GM23248 (cell line): ENCODE data around the gene GPR42. TPM values are rescaled to one million over a fixed set of nuclear protein-coding genes. Genes with fewer than 3 reads are reported as not detected.

ENCODE experiments used
- DNase-seq: peaks from one replicate; pipeline ENCODE4 v3.0.0-alpha.2; 2015
- H2AFZ ChIP-seq: fragments of 200-600 bp; sonication (generic); 2 replicates; pipeline ENCODE4 v1.6.1; 2016; ENCODE audit warnings: antibody characterized with exemption
- H3F3A ChIP-seq: fragments of 200-600 bp; sonication (generic); 2 replicates; pipeline ENCODE4 v1.6.1; 2016; ENCODE audit warnings: mild to moderate bottlenecking, antibody characterized with exemption, mixed run types; ENCODE audit not compliant: insufficient read depth
- H3K27ac ChIP-seq: fragments of 200-600 bp; sonication (generic); 2 replicates; pipeline ENCODE4 v1.5.1; 2016; ENCODE audit warnings: mild to moderate bottlenecking
- H3K27me3 ChIP-seq: fragments of 200-600 bp; sonication (generic); replicated peaks from 2 replicates; pipeline ENCODE4 v1.6.1; 2016; ENCODE audit warnings: mild to moderate bottlenecking; ENCODE audit not compliant: insufficient read depth
- H3K36me3 ChIP-seq: fragments of 200-600 bp; sonication (generic); 2 replicates; pipeline ENCODE4 v1.6.1; 2016; ENCODE audit warnings: low read depth, mild to moderate bottlenecking
- H3K4me1 ChIP-seq: fragments of 200-600 bp; sonication (generic); 2 replicates; pipeline ENCODE4 v1.6.1; 2016; ENCODE audit warnings: mild to moderate bottlenecking; ENCODE audit not compliant: insufficient read depth
- H3K4me2 ChIP-seq: fragments of 200-600 bp; sonication (generic); one replicate; pipeline ENCODE4 v1.6.1; 2016; ENCODE audit warnings: mild to moderate bottlenecking; ENCODE audit not compliant: unreplicated experiment
- H3K4me3 ChIP-seq: fragments of 200-600 bp; sonication (generic); 2 replicates; pipeline ENCODE4 v1.5.1; 2016; ENCODE audit warnings: mild to moderate bottlenecking
- H3K79me2 ChIP-seq: fragments of 200-600 bp; sonication (generic); 2 replicates; pipeline ENCODE4 v1.6.1; 2016; ENCODE audit warnings: mild to moderate bottlenecking; ENCODE audit not compliant: insufficient read depth
- H3K9ac ChIP-seq: fragments of 200-600 bp; sonication (generic); 2 replicates; pipeline ENCODE4 v1.6.1; 2016; ENCODE audit warnings: mild to moderate bottlenecking
- H3K9me2 ChIP-seq: fragments of 200-600 bp; sonication (generic); 2 replicates; pipeline ENCODE4 v1.6.1; 2016; ENCODE audit warnings: mixed run types, mild to moderate bottlenecking, moderate library complexity; ENCODE audit not compliant: insufficient read depth
- H3K9me3 ChIP-seq: fragments of 200-600 bp; sonication (generic); one replicate; pipeline ENCODE4 v1.6.1; 2017; ENCODE audit warnings: low read depth
- H4K20me1 ChIP-seq: fragments of 200-600 bp; sonication (generic); 2 replicates; pipeline ENCODE4 v1.6.0; 2016; ENCODE audit not compliant: insufficient read depth
- EZH2 ChIP-seq: fragments of 200-600 bp; sonication (generic); IDR thresholded peaks from 2 replicates; pipeline ENCODE4 v1.6.1; 2018; ENCODE audit warnings: antibody characterized with exemption, mild to moderate bottlenecking; ENCODE audit not compliant: insufficient read depth, poor library complexity, severe bottlenecking
- EZH2phosphoT487 ChIP-seq: fragments of 200-600 bp; sonication (generic); IDR thresholded peaks from 2 replicates; pipeline ENCODE4 v1.6.1; 2018; ENCODE audit warnings: antibody characterized with exemption, moderate library complexity, mild to moderate bottlenecking, low read depth; ENCODE audit not compliant: insufficient read depth
- WGBS, 2 experiments: methylation state at CpG; one replicate each; pipeline ENCODE4 v1.1.6; 2015 to 2017; ENCODE audit warnings: low lambda C conversion rate in 2 of 2, low coverage in 1 of 2; ENCODE audit errors: missing lambda C conversion rate in 2 of 2; 5-methylcytosine and 5-hydroxymethylcytosine counted together
- in situ Hi-C: fragments of 300-500 bp; cut with MboI; formaldehyde crosslinking; loops from 2 replicates; pipeline ENCODE4 v1.15.0; 2020
- polyA plus RNA-seq: library from polyadenylated mRNA; unstranded; fragments of >200 nt; fragmentation: Nextera tagmentation; extraction: Ambion mirVana; gene quantifications from 2 replicates; pipeline ENCODE4 v1.2.1, GENCODE V29; 2016
- total RNA-seq: library from RNA; depleted of rRNA; stranded (reverse); fragments of >200 nt; shearing (Covaris generic); gene quantifications from 2 replicates; pipeline ENCODE4 v1.2.3, GENCODE V29; 2014

GPR42 gene
- total and polyA plus RNA-seq, 2 experiments from 2014 or later: not detected

GRCh38 chr19:35340431-35340830, 30.4 kb upstream of the GPR42 start:
- no peak overlapping the region for H2AFZ ChIP-seq
- H3K4me1 ChIP-seq: no peaks in the 10 kb centered on the region
- TF ChIP-seq EZH2phosphoT487 (no peak), EZH2 (no peak)
- no peaks in the 10 kb centered on the region for H3K79me2 ChIP-seq
- in situ Hi-C loops: no loop called here
- no peak overlapping the region for H3K9ac ChIP-seq
- H3F3A ChIP-seq: no peaks in the 10 kb centered on the region
- H3K36me3 ChIP-seq: no peaks in the 10 kb centered on the region
- no peak overlapping the region for H3K4me2 ChIP-seq
- H3K27ac ChIP-seq: no peak overlapping the region
- H3K9me3 ChIP-seq: no peaks in the 10 kb centered on the region
- H3K4me3 ChIP-seq: no peak overlapping the region
- H4K20me1 ChIP-seq: no peaks in the 10 kb centered on the region
- 55 to 63% methylated on average over 11 of the region's 11 CpGs for WGBS, 2 experiments
- no peaks in the 10 kb centered on the region for H3K9me2 ChIP-seq
- no peak for DNase-seq
- H3K27me3 ChIP-seq: no peaks in the 10 kb centered on the region; the same call in 1 of the 2 replicates

- Histone ChIP-seq H4K20me1 (no peaks in the 10 kb centered on the region), H3K4me2 (no peak overlapping the region), H3K27ac (no peak overlapping the region), H3K9ac (no peak overlapping the region), H2AFZ (no peak overlapping the region), H3K4me3 (no peak overlapping the region), H3K79me2 (no peaks in the 10 kb centered on the region), H3K36me3 (no peaks in the 10 kb centered on the region), H3K27me3 (no peaks in the 10 kb centered on the region; the same call in 1 of the 2 replicates), H3K9me2 (no peaks in the 10 kb centered on the region), H3K9me3 (no peaks in the 10 kb centered on the region), H3K4me1 (no peaks in the 10 kb centered on the region), H3F3A (no peaks in the 10 kb centered on the region)
- DNase-seq: no peak
- in situ Hi-C loops: no loop called here
- no peak for TF ChIP-seq EZH2
- TF ChIP-seq EZH2phosphoT487: no peak
- WGBS, 2 experiments: 55 to 69% methylated on average over 16 of the region's 16 CpGs
Observed at GRCh38 chr19:35341006-35341405, 29.9 kb upstream of the GPR42 start.

- Histone ChIP-seq H3K36me3 (no peaks in the 10 kb centered on the region), H3K27ac (no peak overlapping the region), H2AFZ (no peak overlapping the region), H3K9me3 (no peaks in the 10 kb centered on the region), H3K79me2 (no peaks in the 10 kb centered on the region), H3K9me2 (no peaks in the 10 kb centered on the region), H3K4me3 (no peak overlapping the region), H3K27me3 (no peaks in the 10 kb centered on the region; the same call in 1 of the 2 replicates), H3K9ac (no peak overlapping the region), H3K4me2 (no peak overlapping the region), H3K4me1 (no peaks in the 10 kb centered on the region), H3F3A (no peaks in the 10 kb centered on the region), H4K20me1 (no peaks in the 10 kb centered on the region)
- WGBS, 2 experiments: 70 to 75% methylated on average over 14 of the region's 14 CpGs
- in situ Hi-C loops: no loop called here
- no peak for DNase-seq
- no peak for TF ChIP-seq EZH2phosphoT487
- TF ChIP-seq EZH2: no peak
Observed at GRCh38 chr19:35341565-35342225, 29.2 kb upstream of the GPR42 start.

- peaks cover 6% of the 10 kb centered on the region for H3K27me3 ChIP-seq
- 49 to 56% methylated on average over 5 of the region's 5 CpGs for WGBS, 2 experiments
- H3F3A ChIP-seq: no peaks in the 10 kb centered on the region
- no peaks in the 10 kb centered on the region for H4K20me1 ChIP-seq
- H3K36me3 ChIP-seq: no peaks in the 10 kb centered on the region
- no peaks in the 10 kb centered on the region for H3K79me2 ChIP-seq
- no peaks in the 10 kb centered on the region for H3K9me2 ChIP-seq
- H3K9ac ChIP-seq: no peak overlapping the region
- no peaks in the 10 kb centered on the region for H3K9me3 ChIP-seq
- H3K27ac ChIP-seq: no peak overlapping the region
- no peak overlapping the region for H2AFZ ChIP-seq
- in situ Hi-C loops: no loop called here
- DNase-seq: no peak
- H3K4me1 ChIP-seq: no peaks in the 10 kb centered on the region
- no peak overlapping the region for H3K4me3 ChIP-seq
- no peak for TF ChIP-seq EZH2phosphoT487
- no peak for TF ChIP-seq EZH2
- H3K4me2 ChIP-seq: no peak overlapping the region
Observed at GRCh38 chr19:35342430-35342829, 28.4 kb upstream of the GPR42 start.
